ENCODE results near the gene BBIP1.

DNA sequence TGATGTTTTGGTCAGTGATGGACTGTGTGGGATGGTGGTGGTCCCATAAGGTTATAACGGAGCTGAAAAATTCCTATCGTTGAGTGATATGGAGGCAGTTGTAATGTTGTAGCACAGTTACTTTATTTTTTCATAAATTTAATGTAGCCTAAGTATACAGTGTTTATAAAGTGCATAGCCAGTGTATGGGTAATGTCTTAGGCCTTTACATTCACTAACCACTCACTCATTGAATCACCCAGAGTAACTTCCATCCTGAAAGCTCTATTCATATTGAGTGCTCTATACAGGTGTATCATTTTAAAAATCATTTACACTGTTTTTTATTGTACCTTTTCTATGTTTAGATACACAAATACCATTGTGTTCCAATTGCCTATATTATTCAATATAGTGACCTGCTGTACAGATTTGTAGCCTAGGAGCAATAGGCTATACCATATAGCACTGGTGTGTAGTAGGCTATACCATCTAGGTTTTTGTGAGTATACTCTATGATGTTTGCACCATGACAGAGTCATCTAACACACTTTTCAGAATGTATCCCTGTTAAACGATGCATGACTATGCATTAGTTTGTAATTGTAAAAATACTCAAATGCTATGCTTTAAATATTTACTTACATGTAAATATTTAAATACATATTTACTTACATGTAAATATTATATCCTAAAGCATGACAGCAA lies 26.2 kb downstream of the BBIP1 start:
- no peak for TF ChIP-seq POLR2A (IDR thresholded peaks at IDR 0.05)
- TF ChIP-seq, protein P1, sequence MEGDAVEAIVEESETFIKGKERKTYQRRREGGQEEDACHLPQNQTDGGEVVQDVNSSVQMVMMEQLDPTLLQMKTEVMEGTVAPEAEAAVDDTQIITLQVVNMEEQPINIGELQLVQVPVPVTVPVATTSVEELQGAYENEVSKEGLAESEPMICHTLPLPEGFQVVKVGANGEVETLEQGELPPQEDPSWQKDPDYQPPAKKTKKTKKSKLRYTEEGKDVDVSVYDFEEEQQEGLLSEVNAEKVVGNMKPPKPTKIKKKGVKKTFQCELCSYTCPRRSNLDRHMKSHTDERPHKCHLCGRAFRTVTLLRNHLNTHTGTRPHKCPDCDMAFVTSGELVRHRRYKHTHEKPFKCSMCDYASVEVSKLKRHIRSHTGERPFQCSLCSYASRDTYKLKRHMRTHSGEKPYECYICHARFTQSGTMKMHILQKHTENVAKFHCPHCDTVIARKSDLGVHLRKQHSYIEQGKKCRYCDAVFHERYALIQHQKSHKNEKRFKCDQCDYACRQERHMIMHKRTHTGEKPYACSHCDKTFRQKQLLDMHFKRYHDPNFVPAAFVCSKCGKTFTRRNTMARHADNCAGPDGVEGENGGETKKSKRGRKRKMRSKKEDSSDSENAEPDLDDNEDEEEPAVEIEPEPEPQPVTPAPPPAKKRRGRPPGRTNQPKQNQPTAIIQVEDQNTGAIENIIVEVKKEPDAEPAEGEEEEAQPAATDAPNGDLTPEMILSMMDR (IDR thresholded peaks at IDR 0.05), result no peak
